Nephron (organoid): ENCODE data around the gene FNDC5.
"Not testable (repeated sequence)": the region's sequence is repeated elsewhere in the genome, so short reads cannot be mapped to it uniquely, and the experiment has no call there.

Experiments used
- H3K27ac Mint-ChIP-seq, 3 experiments: 2 replicates each; pipeline ENCODE4 v1.8.0; 2020; ENCODE audit warnings: mixed read lengths in 3 of 3, mild to moderate bottlenecking in 2 of 3, moderate library complexity in 1 of 3
- H3K27me3 Mint-ChIP-seq: 2 replicates; pipeline ENCODE4 v1.8.0; 2021; ENCODE audit warnings: low read depth, mild to moderate bottlenecking, moderate library complexity, mixed read lengths
- H3K36me3 Mint-ChIP-seq: 2 replicates; pipeline ENCODE4 v1.8.0; 2020; ENCODE audit warnings: low read depth, mixed read lengths
- H3K4me1 Mint-ChIP-seq: 2 replicates; pipeline ENCODE4 v1.8.0; 2020; ENCODE audit warnings: mixed read lengths
- H3K4me3 Mint-ChIP-seq, 3 experiments: 2 replicates each; pipeline ENCODE4 v1.8.0; 2020; ENCODE audit warnings: mild to moderate bottlenecking in 3 of 3, mixed read lengths in 3 of 3, moderate library complexity in 2 of 3
- H3K9me3 Mint-ChIP-seq: 2 replicates; pipeline ENCODE4 v1.8.0; 2020; ENCODE audit warnings: mixed read lengths
- CTCF ChIP-seq, 3 experiments: fragments of 200-600 bp; sonication (generic); IDR thresholded peaks; one replicate each; pipeline ENCODE4 v1.5.0; 2021; ENCODE audit warnings: antibody characterized with exemption in 3 of 3; ENCODE audit not compliant: unreplicated experiment in 3 of 3

FNDC5 gene

DNA sequence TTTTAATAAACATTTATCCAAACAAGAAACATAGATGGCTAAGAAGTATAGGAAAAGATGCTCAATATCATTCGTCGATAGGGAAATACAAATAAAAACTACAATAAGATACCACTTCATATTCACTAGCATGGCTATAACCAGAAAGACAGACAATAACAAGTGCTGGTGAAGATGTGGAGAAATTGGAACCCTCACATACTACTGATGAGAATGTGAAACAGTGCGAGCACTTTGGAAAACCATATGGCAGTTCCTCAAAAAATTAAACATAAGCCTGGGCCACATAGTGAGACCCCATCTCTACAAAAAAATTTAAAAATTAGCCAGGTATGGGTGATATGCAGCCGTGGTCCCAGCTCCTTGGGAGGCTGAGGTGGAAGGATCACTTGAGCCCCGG is 39.6 kb upstream of the FNDC5 start:
- H3K27me3 Mint-ChIP-seq: no peaks in the 10 kb centered on the region
- H3K36me3 Mint-ChIP-seq: no peaks in the 10 kb centered on the region
- H3K9me3 Mint-ChIP-seq: no peaks in the 10 kb centered on the region
- no peak overlapping the region for H3K4me3 Mint-ChIP-seq
- H3K27ac Mint-ChIP-seq: no peak overlapping the region
- no peaks in the 10 kb centered on the region for H3K4me1 Mint-ChIP-seq
- no peak for TF ChIP-seq CTCF (IDR thresholded peaks at IDR 0.05; ENCODE audit: unreplicated experiment in 3 of 3)

GRCh38 chr1:32907435-32907834 is 36.7 kb upstream of the FNDC5 start:
- Mint-ChIP-seq H3K4me3 (no peak overlapping the region), H3K27ac (no peak overlapping the region), H3K27me3 (peaks cover 15% of the 10 kb centered on the region), H3K9me3 (no peaks in the 10 kb centered on the region), H3K4me1 (no peaks in the 10 kb centered on the region), H3K36me3 (no peaks in the 10 kb centered on the region)
- TF ChIP-seq CTCF (IDR thresholded peaks at IDR 0.05; ENCODE audit: unreplicated experiment in 3 of 3): no peak

GRCh38 chr1:32906654-32907053 is 35.9 kb upstream of the FNDC5 start:
- H3K27ac Mint-ChIP-seq: no peak overlapping the region
- no peak for TF ChIP-seq CTCF (IDR thresholded peaks at IDR 0.05; ENCODE audit: unreplicated experiment in 3 of 3)
- no peaks in the 10 kb centered on the region for H3K4me1 Mint-ChIP-seq
- no peaks in the 10 kb centered on the region for H3K9me3 Mint-ChIP-seq
- no peak overlapping the region for H3K4me3 Mint-ChIP-seq
- peaks cover 22% of the 10 kb centered on the region for H3K27me3 Mint-ChIP-seq
- H3K36me3 Mint-ChIP-seq: no peaks in the 10 kb centered on the region

- H3K4me1 Mint-ChIP-seq, H3K9me3 Mint-ChIP-seq, H3K4me3 Mint-ChIP-seq, H3K27ac Mint-ChIP-seq, H3K36me3 Mint-ChIP-seq: not testable (repeated sequence)
- peaks cover 26% of the 10 kb centered on the region for H3K27me3 Mint-ChIP-seq
These were observed 34.9 kb upstream of the FNDC5 start for GRCh38 chr1:32905588-32905987.

DNA sequence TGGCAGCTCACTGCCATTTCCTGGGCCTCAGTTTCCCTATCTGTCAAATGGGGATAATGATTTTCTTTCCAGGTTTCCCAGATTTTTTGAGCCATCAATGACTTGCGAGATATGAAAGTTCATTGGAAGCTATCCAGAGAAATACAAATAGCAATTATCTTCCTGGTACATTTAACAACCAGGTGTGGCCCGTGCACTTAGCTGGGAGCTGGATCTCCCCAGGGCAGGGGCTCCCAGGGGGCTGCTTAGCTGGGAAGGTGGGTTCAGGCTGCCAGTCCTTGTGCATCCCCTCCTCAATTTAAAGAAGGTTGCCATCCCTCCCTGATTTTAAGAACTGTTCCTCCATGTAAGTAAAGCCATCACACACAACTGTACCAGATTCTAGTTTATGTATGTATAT is 34.1 kb upstream of the FNDC5 start:
- Mint-ChIP-seq H3K36me3 (no peaks in the 10 kb centered on the region), H3K4me3 (peak overlapping the region in 1 of 3 experiments; percentile 51), H3K27ac (peak overlapping the region in 1 of 3 experiments; percentile 47), H3K9me3 (no peaks in the 10 kb centered on the region), H3K4me1 (no peaks in the 10 kb centered on the region), H3K27me3 (peaks cover 33% of the 10 kb centered on the region)
- no peak for TF ChIP-seq CTCF (IDR thresholded peaks at IDR 0.05; ENCODE audit: unreplicated experiment in 3 of 3)

GRCh38 chr1:32903991-32904785 is 33.5 kb upstream of the FNDC5 start:
- TF ChIP-seq CTCF (IDR thresholded peaks at IDR 0.05; ENCODE audit: unreplicated experiment in 3 of 3): no peak
- peaks cover 39% of the 10 kb centered on the region for H3K27me3 Mint-ChIP-seq
- no peaks in the 10 kb centered on the region for H3K4me1 Mint-ChIP-seq
- H3K36me3 Mint-ChIP-seq: no peaks in the 10 kb centered on the region
- peak overlapping the region in 2 of 3 experiments; percentile 20 to 55 for H3K4me3 Mint-ChIP-seq
- H3K9me3 Mint-ChIP-seq: no peaks in the 10 kb centered on the region
- no peak overlapping the region for H3K27ac Mint-ChIP-seq
